ENCODE results near the gene ZPR1.

GRCh38 chr11:116742104-116742503 lies 45.7 kb downstream of the ZPR1 start:
- TF ChIP-seq CTCF (IDR thresholded peaks at IDR 0.05) = no peak
- no peak for TF ChIP-seq POLR2A (IDR thresholded peaks at IDR 0.05)

Data from adrenal gland (tissue), 5 donors.